HG03520 (cell line): ENCODE data around the gene CRABP2.

ENCODE experiments used
- ATAC-seq: cut with Tn5 transposase; IDR thresholded peaks from one replicate; pipeline ENCODE4 v1.9.1; 2021; ENCODE audit warnings: mild to moderate bottlenecking, moderate library complexity; ENCODE audit not compliant: unreplicated experiment

CRABP2 gene

GRCh38 chr1:156742801-156743200 lies 37.4 kb upstream of the CRABP2 start:
- ATAC-seq: no peak

DNA sequence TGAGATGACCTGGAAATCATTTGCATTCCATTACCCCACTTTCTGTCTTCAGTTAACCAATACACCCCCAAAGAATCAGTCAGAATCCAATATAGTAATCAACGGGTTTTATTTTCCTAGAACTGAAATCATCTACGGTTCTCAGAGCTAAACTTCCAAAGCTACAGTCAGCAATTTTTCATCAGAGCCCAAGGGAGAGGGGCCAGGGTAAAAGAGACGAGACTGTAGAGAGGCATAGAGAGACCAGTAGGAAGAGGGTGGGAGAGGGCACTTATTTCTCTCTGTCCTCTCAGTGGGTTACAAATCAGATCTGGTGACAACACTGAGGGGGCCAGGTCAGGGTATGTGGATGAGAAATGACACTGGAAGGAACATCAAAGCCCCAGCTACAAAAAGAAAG lies 36.6 kb upstream of the CRABP2 start:
- ATAC-seq: no peak

DNA sequence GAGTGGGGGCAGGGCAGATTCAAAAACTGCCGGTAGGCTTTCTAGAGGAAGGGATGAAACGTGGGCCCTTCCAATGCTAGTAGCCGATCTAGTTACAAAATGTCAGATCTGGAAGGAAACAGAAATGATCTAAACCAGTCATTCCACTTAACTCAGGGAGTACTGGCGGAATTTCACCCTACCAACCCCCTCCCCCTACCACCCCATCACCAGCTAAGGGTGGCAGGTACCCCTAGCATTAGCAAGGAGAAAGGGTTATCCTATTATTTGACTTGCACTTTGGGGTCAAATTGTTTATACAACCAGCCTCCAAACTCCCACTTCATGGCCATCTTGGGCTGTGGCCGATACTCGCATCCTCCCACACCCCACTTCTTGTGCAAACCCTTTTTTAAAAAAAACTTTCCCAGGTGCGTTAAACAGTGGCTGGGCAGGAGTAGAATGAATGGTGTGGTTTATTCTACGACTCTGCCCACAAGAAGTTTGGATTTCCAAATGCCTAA lies 36.1 kb upstream of the CRABP2 start:
- ATAC-seq: no peak

- ATAC-seq: peak; percentile 83
Measured at GRCh38 chr1:156740741-156741480, 35.5 kb upstream of the CRABP2 start, which contains the start of gene MRPL24. Gene MRPL24 (minus strand): TSS chr1:156741088. CDS start chr1:156738704, 2,384 bp downstream.

- ATAC-seq: no peak
Measured at GRCh38 chr1:156740237-156740740, 34.9 kb upstream of the CRABP2 start.

DNA sequence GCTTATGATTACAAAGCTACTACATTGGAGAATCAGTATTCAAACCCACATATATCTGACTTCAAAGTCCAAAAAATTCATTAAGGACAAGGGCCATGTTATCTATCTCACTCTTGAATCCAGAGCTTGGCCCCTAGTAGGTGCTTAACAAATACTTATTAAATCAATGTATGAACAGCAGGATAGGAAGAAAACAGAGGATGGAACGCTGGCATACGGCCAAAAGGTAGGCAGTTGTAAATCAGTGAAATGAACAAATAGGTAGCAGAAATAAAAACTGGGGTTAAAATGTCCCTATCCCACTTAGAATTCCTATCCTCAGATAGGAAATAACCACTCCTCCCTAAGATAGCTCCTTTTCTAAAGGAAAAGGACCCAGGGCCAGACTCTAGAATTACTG lies 33.5 kb upstream of the CRABP2 start:
- ATAC-seq: no peak

DNA sequence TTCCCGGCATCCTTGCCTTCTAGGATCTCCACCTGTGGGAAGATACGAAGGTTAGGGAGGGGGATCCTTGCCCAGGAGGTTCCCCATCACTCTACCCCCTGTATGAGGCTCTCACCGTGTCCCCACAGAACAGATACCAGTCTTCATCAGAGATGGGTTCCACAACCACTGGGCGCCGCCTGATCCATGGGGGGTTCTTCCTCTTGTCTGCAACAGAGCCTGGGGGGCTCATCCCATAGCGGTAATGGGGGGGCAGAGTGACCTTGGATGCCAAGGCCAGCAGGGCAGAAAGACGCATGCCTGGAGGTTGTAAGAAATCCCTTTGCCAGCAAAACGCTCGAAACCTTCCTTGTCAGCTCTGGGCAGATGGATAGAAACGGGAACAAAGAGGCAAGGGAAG lies 33.0 kb upstream of the CRABP2 start:
- no peak for ATAC-seq

GRCh38 chr1:156733989-156734584 lies 28.7 kb upstream of the CRABP2 start:
- no peak for ATAC-seq

- peak; percentile 80 for ATAC-seq
Measured at GRCh38 chr1:156728599-156729462, 23.4 kb upstream of the CRABP2 start, which contains the start of gene ISG20L2. Gene ISG20L2 (minus strand): TSS chr1:156728766. CDS start chr1:156727652, 1,114 bp downstream.

DNA sequence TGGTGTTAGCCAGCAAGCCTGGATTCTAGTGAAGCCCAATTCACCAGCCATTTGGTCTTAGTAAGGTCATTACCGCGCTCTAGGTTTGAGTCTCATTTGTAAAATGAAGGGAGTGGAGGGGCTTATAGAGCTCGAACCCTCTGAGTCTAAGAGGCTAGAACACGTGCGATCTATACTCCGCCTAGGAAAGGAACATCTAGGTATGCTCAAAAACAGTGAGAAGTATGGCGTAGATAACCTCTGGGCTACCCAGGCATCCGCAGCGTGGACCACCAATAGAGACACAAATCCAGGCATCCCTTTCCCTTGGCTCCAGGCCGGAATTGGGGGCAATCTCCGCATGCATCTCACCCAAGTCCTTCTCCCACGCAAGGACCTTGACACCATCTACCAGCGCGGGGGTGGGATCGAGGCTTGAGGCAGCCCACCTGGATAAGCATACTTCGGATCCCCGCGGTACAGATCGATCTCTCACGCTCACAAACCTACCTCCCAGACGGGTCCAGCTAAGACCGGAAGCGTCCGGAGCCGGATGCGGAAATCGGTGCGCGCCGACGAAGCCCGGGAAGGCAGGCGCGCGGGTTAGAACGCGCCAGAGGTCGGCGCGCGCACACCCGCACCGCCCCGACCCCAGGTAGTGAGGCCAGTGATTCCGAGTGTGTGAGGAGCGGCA lies 22.7 kb upstream of the CRABP2 start, which contains the start of gene METTL25B:
TSS of gene METTL25B (plus strand) at position 544 of the 673 bp plus-strand sequence. CDS start 636 bp downstream, outside the sequence.
- peak; percentile 45 for ATAC-seq

DNA sequence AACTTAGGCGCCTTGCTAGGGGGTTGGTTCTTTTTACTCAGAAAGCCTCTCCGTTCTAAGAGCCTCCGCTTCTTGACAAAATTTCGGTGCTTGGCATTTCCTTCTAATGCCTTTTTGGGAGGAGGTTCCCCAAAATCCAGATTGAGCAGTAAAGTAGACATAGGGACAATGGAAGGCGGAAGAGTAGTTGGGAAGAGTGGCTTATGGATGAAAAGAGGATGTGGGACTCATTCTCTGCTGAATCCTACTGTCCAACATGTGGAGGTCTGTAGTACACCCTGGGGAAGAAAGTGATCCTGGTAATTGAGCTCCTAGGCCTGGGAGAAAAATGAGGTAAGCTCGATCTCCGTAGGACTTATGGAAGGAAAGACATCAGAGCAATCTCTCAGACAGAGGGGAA lies 22.1 kb upstream of the CRABP2 start:
- no peak for ATAC-seq

- no peak for ATAC-seq
Measured at GRCh38 chr1:156726549-156727226, 21.3 kb upstream of the CRABP2 start.

DNA sequence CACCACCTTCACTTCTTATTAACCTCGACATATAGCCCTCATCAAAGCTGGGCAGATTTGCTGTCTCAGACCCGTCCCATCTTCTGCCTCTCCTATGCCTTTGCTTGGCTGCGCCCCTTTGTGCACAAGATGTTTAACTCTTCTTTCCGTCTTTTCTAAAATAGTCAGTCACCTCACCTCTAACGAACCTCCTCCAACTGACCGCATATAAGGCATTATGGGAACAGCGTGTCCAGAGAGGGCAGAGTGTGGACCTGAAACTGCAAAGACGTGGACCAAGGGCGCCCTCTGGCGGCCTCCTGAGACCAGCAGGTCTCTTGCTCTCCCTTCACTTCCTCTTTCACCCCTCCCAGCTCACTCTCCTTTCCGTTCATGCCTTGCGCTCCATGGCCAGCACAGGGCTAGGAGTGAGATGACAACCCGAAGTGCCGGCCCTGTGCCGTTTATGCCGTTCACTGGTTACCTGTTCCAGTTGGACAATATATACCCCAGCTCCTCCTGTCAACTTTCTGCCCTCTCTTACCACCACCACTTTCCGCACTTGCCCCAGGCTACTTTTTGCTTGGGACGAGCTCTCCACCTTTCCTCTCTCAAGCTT lies 20.4 kb upstream of the CRABP2 start:
- peak; percentile 32 for ATAC-seq

GRCh38 chr1:156721535-156721934 lies 16.2 kb upstream of the CRABP2 start:
- no peak for ATAC-seq

GRCh38 chr1:156721131-156721530 lies 15.7 kb upstream of the CRABP2 start:
- no peak for ATAC-seq

GRCh38 chr1:156717351-156717750 lies 12.0 kb upstream of the CRABP2 start:
- ATAC-seq: no peak

DNA sequence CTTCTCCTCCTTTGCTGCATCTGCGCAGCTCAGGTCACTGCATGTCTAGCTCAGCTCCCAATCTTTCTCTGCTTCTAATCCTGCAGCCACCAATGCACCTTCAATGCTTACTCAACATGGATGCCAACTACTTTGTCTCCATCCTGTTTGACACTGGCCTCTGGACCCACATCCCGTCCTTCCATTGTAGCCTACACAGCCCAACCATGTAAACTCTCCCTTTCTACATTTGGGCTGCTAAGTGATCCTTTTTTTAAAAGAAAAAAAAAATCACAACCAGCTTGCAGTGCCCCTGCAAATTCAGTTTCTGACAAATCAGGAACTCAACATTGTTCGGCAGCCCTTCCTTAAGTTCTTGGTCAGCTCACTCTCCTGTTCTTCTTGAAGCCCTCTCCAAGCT lies 9.4 kb upstream of the CRABP2 start:
- no peak for ATAC-seq

- ATAC-seq: no peak
Measured at GRCh38 chr1:156712626-156713025, 7.2 kb upstream of the CRABP2 start.

DNA sequence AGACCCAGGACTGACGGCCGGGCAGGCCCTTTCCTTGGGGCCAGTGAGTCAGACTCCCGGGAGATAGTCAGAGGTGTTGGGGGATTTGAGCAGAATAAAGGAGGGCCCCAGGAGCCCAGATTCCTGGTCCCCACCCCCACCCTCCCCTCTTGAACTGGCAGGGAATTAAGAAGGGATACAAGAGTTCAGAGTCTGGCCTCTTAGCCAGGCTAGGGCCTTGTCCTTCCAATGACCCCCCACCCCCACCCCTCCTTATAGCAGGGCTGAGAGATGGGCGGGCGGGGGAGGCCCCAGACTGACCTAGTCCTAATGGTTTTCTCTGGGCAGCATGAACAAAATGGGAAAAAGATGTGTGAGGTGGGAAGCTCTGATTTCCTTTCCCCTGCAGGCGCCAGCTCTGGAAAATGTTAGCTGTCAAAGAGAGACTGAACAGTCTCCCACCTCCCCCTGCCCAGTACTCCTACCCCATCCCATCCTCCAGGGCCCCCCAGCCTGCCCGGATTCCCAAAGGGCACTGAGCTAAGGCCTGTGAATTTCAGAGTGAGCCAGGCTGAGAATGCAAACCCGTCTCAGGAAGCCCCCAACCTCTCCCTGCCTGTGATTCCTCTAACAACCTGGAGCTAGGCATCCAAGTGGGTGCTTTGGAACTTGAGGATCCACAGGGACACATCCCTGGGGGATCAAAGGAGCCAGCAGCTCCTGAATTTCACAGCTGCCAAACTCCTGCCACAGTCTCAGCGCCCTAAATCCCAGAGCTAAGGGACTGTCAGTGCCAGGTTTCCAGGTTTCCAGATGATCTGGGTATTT lies 5.8 kb upstream of the CRABP2 start:
- ATAC-seq: no peak
